ENCODE results near the gene SLC26A11. TPM values are rescaled to one million over a fixed set of nuclear protein-coding genes. Genes with fewer than 3 reads are reported as not detected.

SLC26A11 gene
- total RNA-seq, result 5.1 TPM
- long read RNA-seq, partial matches to known transcripts, result 12 of 22 reads
- long read RNA-seq, other reads (novel, unspliced or antisense), result 6 of 22 reads

- ATAC-seq (ENCODE audit: poor library complexity), result peak; percentile 96
- peak; percentile 90 for DNase-seq
- intact Hi-C loops (cut with DNase I), result no loop called here
These were observed at the start of gene SLC26A11, which contains the start of gene SGSH for GRCh38 chr17:80220054-80220735. Gene SLC26A11 (plus strand): TSS chr17:80220427. CDS start chr17:80221561, 1,134 bp downstream. Gene SGSH (minus strand): TSS chr17:80220333. CDS start chr17:80220313, 20 bp downstream.

GRCh38 chr17:80171681-80172080 lies 48.5 kb upstream of the SLC26A11 start:
- ATAC-seq (ENCODE audit: poor library complexity) (no peak), DNase-seq (no peak)
- intact Hi-C loops (cut with DNase I), result no loop called here

GRCh38 chr17:80173126-80173525 lies 47.1 kb upstream of the SLC26A11 start:
- intact Hi-C loops (cut with DNase I), result no loop called here
- no peak for ATAC-seq (ENCODE audit: poor library complexity)
- no peak for DNase-seq

GRCh38 chr17:80173916-80174315 lies 46.3 kb upstream of the SLC26A11 start:
- no peak for ATAC-seq (ENCODE audit: poor library complexity)

GRCh38 chr17:80176757-80177156 lies 43.5 kb upstream of the SLC26A11 start:
- no peak for ATAC-seq (ENCODE audit: poor library complexity)
- DNase-seq, result no peak
- intact Hi-C loops (cut with DNase I), result no loop called here

More at GRCh38 chr17:80173916-80174315, 46.3 kb upstream of the SLC26A11 start:
- no peak for DNase-seq
- intact Hi-C loops (cut with DNase I), result no loop called here

- ATAC-seq (ENCODE audit: poor library complexity), result no peak
- DNase-seq, result peak; percentile 20
- intact Hi-C loops (cut with DNase I), result no loop called here
These were observed 42.1 kb upstream of the SLC26A11 start for GRCh38 chr17:80177986-80178595.

- ATAC-seq (ENCODE audit: poor library complexity), result no peak
- intact Hi-C loops (cut with DNase I), result no loop called here
- DNase-seq, result peak; percentile 30
These were observed 40.0 kb upstream of the SLC26A11 start for GRCh38 chr17:80180192-80180591.

GRCh38 chr17:80181431-80181830 lies 38.8 kb upstream of the SLC26A11 start:
- DNase-seq, result no peak
- intact Hi-C loops (cut with DNase I), result no loop called here
- ATAC-seq (ENCODE audit: poor library complexity), result no peak

- DNase-seq (no peak), ATAC-seq (ENCODE audit: poor library complexity) (no peak)
These were observed 37.9 kb upstream of the SLC26A11 start for GRCh38 chr17:80182118-80182844.

GRCh38 chr17:80182845-80183223 lies 37.4 kb upstream of the SLC26A11 start:
- DNase-seq, result no peak
- intact Hi-C loops (cut with DNase I), result no loop called here
- no peak for ATAC-seq (ENCODE audit: poor library complexity)

More at GRCh38 chr17:80182118-80182844, 37.9 kb upstream of the SLC26A11 start:
- intact Hi-C loops (cut with DNase I), result no loop called here

GRCh38 chr17:80183581-80184422 lies 36.4 kb upstream of the SLC26A11 start:
- ATAC-seq (ENCODE audit: poor library complexity), result no peak
- intact Hi-C loops (cut with DNase I), result no loop called here

GRCh38 chr17:80184423-80184714 lies 35.9 kb upstream of the SLC26A11 start:
- ATAC-seq (ENCODE audit: poor library complexity) (no peak), DNase-seq (no peak)
- intact Hi-C loops (cut with DNase I), result no loop called here

More at GRCh38 chr17:80183581-80184422, 36.4 kb upstream of the SLC26A11 start:
- DNase-seq, result no peak

- ATAC-seq (ENCODE audit: poor library complexity), result no peak
- DNase-seq, result no peak
- intact Hi-C loops (cut with DNase I), result no loop called here
These were observed 34.3 kb upstream of the SLC26A11 start for GRCh38 chr17:80185968-80186367.

GRCh38 chr17:80187090-80187489 lies 33.1 kb upstream of the SLC26A11 start:
- intact Hi-C loops (cut with DNase I), result no loop called here
- ATAC-seq (ENCODE audit: poor library complexity) (no peak), DNase-seq (no peak)

- DNase-seq, result peak; percentile 76
- intact Hi-C loops (cut with DNase I), result no loop called here
- ATAC-seq (ENCODE audit: poor library complexity), result peak; percentile 85
These were observed 32.7 kb upstream of the SLC26A11 start for GRCh38 chr17:80187515-80187941.

- ATAC-seq (ENCODE audit: poor library complexity), result no peak
- intact Hi-C loops (cut with DNase I), result no loop called here
These were observed 30.6 kb upstream of the SLC26A11 start for GRCh38 chr17:80189611-80190010.

GRCh38 chr17:80190716-80191115 lies 29.5 kb upstream of the SLC26A11 start:
- intact Hi-C loops (cut with DNase I), result no loop called here
- ATAC-seq (ENCODE audit: poor library complexity) (no peak), DNase-seq (no peak)

More at GRCh38 chr17:80189611-80190010, 30.6 kb upstream of the SLC26A11 start:
- no peak for DNase-seq

GRCh38 chr17:80191192-80191591 lies 29.0 kb upstream of the SLC26A11 start:
- DNase-seq (no peak), ATAC-seq (ENCODE audit: poor library complexity) (no peak)
- intact Hi-C loops (cut with DNase I), result no loop called here

All from Right ventricle myocardium superior (tissue), 1 donor.